HFFc6 (cell line): ENCODE data around the gene NBAS. TPM values are rescaled to one million over a fixed set of nuclear protein-coding genes. Genes with fewer than 3 reads are reported as not detected.

Experiments used
- DNase-seq: peaks from one replicate; pipeline ENCODE4 v3.0.0-alpha.2; 2018
- H3K27ac Mint-ChIP-seq: 2 replicates; pipeline ENCODE4 v1.8.0; 2020; ENCODE audit warnings: mild to moderate bottlenecking, mixed read lengths
- H3K27me3 Mint-ChIP-seq: 2 replicates; pipeline ENCODE4 v1.8.0; 2021; ENCODE audit warnings: mild to moderate bottlenecking, moderate library complexity, mixed read lengths; ENCODE audit not compliant: insufficient read depth
- H3K36me3 Mint-ChIP-seq: 2 replicates; pipeline ENCODE4 v1.8.0; 2021; ENCODE audit warnings: low read depth, mixed read lengths
- H3K4me1 Mint-ChIP-seq: 2 replicates; pipeline ENCODE4 v1.8.0; 2020; ENCODE audit warnings: low read depth, mixed read lengths
- H3K4me3 Mint-ChIP-seq: 2 replicates; pipeline ENCODE4 v1.8.0; 2020; ENCODE audit warnings: mild to moderate bottlenecking, moderate library complexity, mixed read lengths
- H3K9me3 Mint-ChIP-seq: 2 replicates; pipeline ENCODE4 v1.8.0; 2020; ENCODE audit warnings: mild to moderate bottlenecking, mixed read lengths
- long read RNA-seq: library from polyadenylated mRNA; unstranded; transcript quantifications from one replicate; pipeline ENCODE4 v2.0.0, GENCODE V29; 2019
- total RNA-seq, 6 experiments: library from RNA; stranded (reverse); fragmentation: NEBNext Ultra II Directional; extraction: Animal tissue kit (Norgen Biotek cat#: 25700); gene quantifications; 2 replicates in 1 of 6; 3 replicates in 5 of 6; pipeline ENCODE4 v1.2.3, GENCODE V29; 2021
- TF ChIP-seq, protein P1 (sequence below): fragments of 200-600 bp; sonication (generic); IDR thresholded peaks from 2 replicates; pipeline ENCODE4 v1.5.0; 2021; ENCODE audit warnings: antibody characterized with exemption, mild to moderate bottlenecking

The NBAS gene
- total RNA-seq = 10 to 100 TPM; 43.5 to 54.0 (median 52.2) TPM
- long read RNA-seq, partial matches to known transcripts = 34 of 40 reads
- long read RNA-seq, other reads (novel, unspliced or antisense) = 6 of 40 reads

DNA sequence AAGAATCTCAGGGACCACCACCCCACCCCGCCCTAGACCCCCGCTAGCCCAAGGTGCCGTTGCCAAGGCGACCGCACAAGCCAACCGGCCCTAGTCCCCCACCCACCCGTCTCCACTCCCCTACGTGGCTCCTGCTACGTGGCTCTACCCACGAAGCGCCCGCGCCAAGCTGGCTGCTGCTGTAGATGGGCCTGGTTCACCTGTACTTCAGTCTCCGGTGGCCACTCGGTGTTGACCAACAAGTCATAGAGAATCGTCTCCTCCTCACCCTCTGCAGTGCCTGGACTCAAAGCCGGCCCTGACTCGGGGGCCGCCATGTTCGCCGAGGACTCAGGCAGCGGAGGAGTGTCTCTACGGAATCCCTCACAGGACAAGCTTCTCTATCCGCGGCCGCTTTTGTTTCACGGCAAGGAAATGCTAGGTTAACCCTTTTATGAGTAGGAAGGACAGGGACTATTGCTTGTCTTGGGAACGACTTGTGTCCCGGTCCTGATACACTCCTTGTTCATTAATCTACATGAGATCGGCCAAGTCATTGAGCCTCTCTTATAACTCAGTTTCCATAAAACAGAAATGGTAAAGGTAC lies at the start of gene NBAS:
Gene NBAS, minus strand, starts transcription at position 347 of the 586 bp plus-strand sequence. Its CDS starts 30 bp downstream, at position 317.
- no peaks in the 10 kb centered on the region for H3K36me3 Mint-ChIP-seq
- DNase-seq = peak; percentile 84
- H3K4me1 Mint-ChIP-seq = peaks cover 37% of the 10 kb centered on the region
- peak within 1 kb of the TSS; percentile 96 for H3K4me3 Mint-ChIP-seq
- no peaks in the 10 kb centered on the region; the same call in 1 of the 2 replicates for H3K27me3 Mint-ChIP-seq
- TF ChIP-seq, protein P1, sequence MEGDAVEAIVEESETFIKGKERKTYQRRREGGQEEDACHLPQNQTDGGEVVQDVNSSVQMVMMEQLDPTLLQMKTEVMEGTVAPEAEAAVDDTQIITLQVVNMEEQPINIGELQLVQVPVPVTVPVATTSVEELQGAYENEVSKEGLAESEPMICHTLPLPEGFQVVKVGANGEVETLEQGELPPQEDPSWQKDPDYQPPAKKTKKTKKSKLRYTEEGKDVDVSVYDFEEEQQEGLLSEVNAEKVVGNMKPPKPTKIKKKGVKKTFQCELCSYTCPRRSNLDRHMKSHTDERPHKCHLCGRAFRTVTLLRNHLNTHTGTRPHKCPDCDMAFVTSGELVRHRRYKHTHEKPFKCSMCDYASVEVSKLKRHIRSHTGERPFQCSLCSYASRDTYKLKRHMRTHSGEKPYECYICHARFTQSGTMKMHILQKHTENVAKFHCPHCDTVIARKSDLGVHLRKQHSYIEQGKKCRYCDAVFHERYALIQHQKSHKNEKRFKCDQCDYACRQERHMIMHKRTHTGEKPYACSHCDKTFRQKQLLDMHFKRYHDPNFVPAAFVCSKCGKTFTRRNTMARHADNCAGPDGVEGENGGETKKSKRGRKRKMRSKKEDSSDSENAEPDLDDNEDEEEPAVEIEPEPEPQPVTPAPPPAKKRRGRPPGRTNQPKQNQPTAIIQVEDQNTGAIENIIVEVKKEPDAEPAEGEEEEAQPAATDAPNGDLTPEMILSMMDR = no peak
- H3K9me3 Mint-ChIP-seq = no peaks in the 10 kb centered on the region
- H3K27ac Mint-ChIP-seq = peak within 1 kb of the TSS; percentile 99

DNA sequence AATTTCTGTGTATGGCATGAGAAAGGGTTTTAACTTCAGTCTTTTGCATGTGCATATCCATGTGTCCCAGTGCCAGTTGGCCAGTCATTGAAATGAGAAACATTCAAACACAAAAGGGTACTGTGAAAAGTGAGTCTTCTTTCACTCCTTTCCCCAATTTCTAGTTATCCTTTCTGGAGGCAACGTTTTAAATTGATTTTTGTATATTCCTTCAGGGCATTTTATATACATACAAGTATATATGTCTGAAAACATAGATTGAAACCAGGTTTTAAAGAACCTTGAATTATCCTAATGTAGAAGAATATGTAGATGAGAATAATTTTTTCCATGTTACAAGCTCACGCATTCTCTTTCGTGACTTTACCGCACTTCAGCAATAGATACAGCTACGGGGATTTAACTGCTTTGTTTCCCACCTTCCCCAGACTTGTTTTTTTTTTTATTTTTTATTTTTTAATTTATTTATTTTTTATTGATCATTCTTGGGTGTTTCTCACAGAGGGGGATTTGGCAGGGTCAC lies 49.4 kb upstream of the NBAS start:
- H3K36me3 Mint-ChIP-seq = peaks cover 45% of the 10 kb centered on the region
- TF ChIP-seq, protein P1 = no peak

DNA sequence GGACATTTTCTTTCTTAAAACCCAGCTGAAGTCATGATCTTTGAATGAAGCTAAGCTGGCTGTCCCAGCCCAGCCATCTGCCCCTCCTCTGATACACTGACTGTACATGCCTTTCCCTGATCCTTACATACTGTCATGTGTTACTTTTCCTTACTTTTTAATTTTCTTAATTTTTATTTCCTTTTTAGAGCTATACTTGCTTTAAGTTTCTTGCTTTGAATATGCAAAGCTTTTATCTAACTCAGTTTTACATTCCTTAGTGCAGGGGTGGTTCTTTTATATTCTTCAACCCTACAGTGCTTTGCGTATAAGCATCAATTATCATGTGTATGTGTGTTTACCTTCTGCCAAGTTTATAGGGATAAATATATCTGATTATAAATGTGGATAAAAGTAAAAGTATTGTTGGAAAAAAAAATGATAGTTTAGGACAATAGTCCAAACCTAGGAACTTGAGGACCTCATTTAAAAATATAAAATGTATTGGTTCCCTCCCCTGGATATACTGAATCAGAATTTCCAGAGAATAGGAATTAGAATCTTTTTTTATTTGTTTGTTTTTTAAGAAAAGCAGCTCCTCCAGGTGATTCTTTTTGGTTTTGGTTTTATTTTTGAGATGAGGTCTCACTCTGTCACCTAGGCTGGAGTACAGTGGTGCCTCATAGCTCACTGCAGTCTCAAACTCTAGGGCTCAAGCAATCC lies 48.4 kb upstream of the NBAS start:
- Mint-ChIP-seq H3K4me1 (peaks cover 6% of the 10 kb centered on the region; the same call in 1 of the 2 replicates), H3K9me3 (no peaks in the 10 kb centered on the region), H3K4me3 (no peak overlapping the region), H3K36me3 (peaks cover 49% of the 10 kb centered on the region), H3K27me3 (peaks cover 3% of the 10 kb centered on the region; the same call in 1 of the 2 replicates), H3K27ac (no peak overlapping the region)
- TF ChIP-seq, protein P1 = no peak
- no peak for DNase-seq

More for the DNA sequence above, 49.4 kb upstream of the NBAS start:
- Mint-ChIP-seq H3K27ac (no peak overlapping the region), H3K4me1 (peaks cover 6% of the 10 kb centered on the region; the same call in 1 of the 2 replicates), H3K9me3 (no peaks in the 10 kb centered on the region), H3K4me3 (no peak overlapping the region), H3K27me3 (peaks cover 3% of the 10 kb centered on the region; the same call in 1 of the 2 replicates)
- DNase-seq = no peak

DNA sequence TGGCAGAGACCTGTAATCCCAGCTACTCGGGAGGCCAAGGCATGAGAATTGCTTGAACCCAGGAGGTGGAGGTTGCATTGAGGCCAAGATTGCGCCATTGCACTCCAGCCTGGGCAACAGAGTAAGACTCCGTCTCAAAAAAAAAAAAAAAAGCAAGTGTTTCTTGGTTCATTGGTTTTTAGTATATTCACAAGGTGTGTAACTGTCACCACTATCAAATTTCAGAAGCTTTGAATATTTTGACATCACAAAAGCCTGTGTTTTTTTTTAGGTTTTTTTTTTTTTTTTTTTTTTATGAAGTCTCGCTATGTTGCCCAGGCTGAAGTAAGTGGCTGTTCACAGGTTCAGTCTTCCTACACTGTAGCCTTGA lies 47.2 kb upstream of the NBAS start:
- H3K27me3 Mint-ChIP-seq = 0 out of 2 replicates have a peak, but pooled peaks cover under 1% of the 10 kb centered on the region
- H3K4me3 Mint-ChIP-seq = no peak overlapping the region
- H3K9me3 Mint-ChIP-seq = no peaks in the 10 kb centered on the region
- DNase-seq = no peak
- peaks cover 45% of the 10 kb centered on the region for H3K36me3 Mint-ChIP-seq
- TF ChIP-seq, protein P1 = no peak
- H3K27ac Mint-ChIP-seq = no peak overlapping the region
- H3K4me1 Mint-ChIP-seq = peaks cover 2% of the 10 kb centered on the region; the same call in 1 of the 2 replicates

DNA sequence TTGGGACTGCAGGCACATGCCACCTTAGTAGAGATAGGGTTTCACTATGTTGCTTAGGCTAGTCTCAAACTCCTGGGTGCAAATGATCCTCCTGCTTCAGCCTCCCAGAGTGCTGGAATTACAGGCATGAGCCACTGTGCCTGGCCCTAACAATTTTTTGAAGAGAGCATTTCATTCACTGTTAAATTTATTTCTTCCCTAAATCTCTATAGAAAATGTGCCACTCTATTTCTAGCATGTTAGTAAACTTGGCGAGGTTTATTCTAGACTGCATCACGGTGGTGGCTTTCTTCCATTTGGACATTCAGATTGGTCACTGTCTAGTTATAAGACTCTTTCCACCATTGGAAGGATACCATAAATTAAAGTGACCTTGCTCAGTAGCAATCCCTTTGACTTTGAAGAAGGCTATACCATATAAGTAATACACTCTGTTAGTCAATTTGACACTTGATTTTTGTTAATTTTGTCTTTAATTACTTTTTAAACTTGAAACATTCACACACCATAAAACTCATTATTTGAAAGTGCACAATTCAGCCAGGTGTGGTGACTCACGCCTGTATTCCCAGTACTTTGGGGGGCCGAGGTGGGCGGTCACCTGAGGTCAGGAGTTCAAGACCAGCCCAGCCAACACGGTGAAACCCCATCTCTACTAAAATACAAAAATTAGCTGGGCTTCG lies 46.7 kb upstream of the NBAS start:
- Mint-ChIP-seq H3K27ac (no peak overlapping the region), H3K9me3 (no peaks in the 10 kb centered on the region), H3K36me3 (peaks cover 45% of the 10 kb centered on the region), H3K27me3 (no peaks in the 10 kb centered on the region), H3K4me1 (no peaks in the 10 kb centered on the region), H3K4me3 (no peak overlapping the region)
- TF ChIP-seq, protein P1 = no peak
- no peak for DNase-seq
